NCI-H345 (cell line): ENCODE measurements around the gene CASP2.
"Not testable (repeated sequence)": the region's sequence is repeated elsewhere in the genome, so short reads cannot be mapped to it uniquely, and the experiment has no call there.

Source experiments
- DNase-seq: peaks from one replicate; lab custom pipeline; 2025; lab: John Stamatoyannopoulos, UW

CASP2 gene

DNA sequence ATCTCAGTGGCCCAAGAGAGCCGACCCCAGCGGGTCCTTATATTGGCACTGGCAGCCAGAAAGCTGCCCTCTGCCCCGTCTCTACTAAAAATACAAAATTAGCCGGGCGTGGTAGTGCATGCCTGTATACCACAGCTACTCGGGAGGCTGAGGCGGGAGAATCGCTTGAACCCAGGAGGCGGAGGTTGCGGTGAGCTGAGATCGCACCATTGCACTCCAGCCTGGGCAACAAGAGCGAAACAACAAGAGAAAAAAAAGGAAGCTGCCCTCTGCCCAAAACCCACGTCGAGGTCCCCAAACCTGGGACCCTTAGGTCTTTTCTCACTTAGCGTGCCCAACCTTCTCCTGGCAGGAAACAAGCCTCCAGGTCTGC lies 24.0 kb upstream of the CASP2 start:
- DNase-seq, result not testable (repeated sequence)

DNA sequence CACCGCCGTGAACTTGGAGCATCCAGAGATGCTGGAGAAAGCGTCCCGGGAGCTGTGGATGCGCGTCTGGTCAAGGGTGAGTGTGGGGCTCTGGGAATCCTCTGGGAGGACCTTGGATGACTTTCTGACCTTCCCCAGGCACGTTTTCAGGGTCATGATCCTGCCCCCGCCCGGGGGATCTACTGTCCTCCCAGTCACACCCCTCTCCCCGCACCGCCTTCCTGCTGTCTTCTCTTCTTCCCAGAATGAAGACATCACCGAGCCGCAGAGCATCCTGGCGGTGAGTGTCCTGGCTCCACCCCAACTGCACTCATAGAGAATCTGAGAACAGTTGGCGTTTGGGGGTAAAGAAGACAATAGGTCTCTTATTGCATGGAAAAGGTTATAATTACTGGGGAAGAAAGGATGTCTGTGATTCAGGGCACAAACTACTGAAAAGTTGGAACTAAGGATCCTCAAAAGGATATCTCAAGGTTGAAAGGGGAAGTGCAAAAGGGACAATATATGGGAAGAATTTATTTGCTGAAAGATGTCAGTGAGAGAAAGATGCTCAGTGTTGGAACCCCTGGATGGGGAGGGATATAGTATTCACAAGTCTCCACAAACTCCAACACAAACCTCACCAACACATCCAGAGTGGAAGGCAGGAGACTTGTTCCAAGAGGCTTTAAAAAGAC lies 23.0 kb upstream of the CASP2 start:
- DNase-seq, result no peak

DNA sequence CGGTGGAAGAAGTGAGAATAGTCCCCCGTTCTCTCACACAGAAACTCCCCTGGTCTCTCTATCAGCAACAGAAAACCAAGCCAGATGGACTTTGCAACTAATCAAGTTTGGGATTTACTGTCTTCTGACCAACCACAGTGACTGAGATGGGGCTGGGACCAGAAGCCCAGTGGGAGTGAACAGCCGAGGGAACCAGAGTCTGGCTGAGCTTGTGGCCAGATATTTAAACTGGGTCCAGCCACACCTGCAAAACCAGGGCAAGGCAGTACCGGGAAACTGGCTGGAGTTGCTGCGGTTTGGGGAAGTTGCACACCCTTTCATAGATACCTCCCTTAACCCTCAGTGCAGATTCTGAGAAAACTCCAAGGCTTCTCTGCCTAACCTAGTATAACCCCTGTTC lies 18.9 kb upstream of the CASP2 start:
- no peak for DNase-seq

DNA sequence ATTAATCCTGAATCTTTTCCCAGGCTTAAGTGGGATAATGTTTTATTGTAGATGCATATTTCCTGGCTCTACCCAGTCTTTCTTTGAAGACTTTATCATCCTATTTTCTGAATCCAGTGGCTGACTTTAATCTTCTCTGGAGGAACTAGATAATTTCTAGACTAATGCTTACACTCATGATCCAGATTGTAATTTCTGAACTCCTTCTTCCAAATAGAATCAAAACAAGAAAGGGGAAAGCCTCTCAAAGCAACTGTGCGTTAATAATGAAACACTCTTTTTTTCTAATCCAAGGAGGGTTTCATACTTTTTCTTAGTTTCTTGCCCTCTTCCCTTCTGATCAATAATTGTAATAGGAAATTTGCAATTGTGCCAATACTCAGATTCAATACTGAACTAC lies 16.9 kb upstream of the CASP2 start:
- DNase-seq, result no peak

DNA sequence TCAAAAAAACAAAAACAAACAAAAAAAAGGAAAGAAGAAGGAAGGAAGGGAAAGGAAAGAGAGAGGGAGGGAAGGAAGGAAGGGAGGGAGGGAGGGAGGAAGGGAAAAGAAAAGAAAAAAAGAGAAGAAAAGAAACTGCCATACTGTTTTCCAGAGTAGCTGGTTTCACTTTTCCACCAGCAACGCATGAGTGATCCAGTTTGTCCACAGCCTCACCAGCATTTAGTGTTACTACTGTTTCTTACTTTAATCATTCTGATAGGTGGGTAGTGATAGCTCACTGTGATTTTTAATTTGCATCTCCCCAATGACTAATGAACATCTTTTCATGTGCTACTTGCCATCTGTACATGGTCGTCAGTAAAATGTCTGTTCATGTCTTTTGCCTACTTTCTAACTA lies 15.3 kb upstream of the CASP2 start:
- no peak for DNase-seq

DNA sequence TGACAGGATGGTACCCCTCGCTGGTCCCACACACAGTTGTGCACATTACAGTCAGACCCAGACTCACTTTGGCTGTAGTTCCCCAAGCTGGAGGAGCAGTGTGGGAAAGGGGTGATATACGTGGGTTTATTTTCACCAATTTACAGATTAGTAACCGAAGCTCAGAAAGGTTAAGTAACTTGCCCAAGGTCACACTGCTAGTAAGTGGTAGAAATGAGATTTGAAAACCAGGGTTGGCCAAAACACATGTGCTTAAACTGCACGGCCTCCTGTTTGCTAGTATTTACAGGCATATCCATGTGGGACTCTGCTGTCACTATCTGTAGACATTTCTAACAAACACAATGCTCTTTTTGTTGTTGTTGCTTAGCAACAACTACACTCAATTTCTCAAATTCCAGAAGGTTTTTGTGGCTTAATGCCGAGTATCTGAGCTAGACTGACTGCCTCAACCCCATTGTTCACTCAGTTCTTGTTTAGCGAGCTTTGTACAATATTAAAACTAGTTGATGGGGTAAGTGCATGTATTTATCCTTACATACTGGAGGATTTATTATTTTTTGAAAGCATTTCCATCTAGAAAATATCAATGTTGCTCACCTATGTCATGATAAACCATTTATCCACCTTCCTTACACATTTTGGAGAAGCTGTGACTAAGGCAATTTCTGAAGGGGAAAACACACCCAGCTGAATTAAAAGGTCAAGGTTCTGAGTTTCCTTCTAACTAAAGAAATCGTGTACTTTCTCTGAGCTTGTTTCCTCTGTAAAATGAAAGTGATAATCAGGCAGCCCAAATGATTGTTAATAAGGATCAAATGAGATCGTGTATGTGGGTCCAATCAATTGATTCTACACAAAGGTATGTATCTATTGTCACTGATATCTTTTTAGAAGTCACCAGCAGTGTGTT lies 8.7 kb upstream of the CASP2 start:
- DNase-seq, result no peak

DNA sequence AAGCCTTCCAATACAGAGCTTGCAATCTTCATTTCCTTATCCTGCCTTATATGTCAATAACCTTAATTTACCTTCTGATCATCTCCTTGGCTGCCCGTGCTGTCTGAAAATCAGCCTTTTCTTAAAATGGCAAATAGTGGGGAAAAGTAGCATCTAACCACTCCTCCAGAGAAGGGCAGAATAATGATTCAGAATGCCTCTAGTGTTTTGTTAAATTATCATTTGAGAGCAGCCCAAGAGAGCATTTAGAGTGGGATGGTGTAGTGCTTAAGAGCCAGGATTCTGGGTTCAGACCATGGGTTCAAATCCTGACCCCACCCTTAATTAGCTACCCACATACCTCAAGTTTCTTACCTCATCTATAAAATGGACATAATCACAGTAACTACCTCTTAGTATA lies 8.0 kb upstream of the CASP2 start:
- no peak for DNase-seq

DNA sequence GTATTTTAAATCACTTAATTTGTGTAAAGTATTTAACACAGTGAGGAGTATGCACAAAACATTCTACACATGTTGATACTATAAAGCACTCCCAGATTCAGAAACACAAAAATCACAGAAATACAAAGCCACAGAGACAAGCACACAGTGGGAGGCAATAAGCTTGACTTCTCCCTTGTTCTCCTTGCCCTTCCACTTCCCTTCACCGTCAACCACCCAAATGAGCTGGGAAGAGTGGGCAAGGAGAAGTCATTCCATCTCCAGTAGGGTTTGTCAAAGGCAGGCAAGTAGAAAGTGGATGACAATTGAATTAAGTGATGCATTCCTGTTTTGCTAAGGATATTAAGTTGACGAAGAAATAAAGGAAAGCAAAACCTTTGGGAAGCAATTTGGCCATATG lies 7.6 kb upstream of the CASP2 start:
- DNase-seq, result no peak

DNA sequence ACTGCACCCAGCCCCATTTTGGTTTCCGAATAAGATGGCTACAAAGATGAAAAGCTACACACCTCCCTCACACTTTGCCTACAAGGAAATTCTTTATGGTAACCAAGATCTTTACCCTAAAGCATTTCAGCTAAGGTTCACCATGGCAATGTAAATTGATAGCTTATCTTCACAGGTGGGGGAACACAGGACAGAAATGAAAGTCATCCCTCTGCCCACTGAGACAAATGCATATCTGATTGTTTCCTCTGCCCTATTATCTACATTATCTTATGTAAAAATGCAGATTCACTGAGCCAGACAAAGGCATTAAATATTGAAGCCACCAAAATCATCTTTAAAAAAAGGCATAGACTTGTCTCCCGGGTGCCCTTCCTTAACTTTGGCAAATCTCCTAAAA lies 6.6 kb upstream of the CASP2 start:
- no peak for DNase-seq

DNA sequence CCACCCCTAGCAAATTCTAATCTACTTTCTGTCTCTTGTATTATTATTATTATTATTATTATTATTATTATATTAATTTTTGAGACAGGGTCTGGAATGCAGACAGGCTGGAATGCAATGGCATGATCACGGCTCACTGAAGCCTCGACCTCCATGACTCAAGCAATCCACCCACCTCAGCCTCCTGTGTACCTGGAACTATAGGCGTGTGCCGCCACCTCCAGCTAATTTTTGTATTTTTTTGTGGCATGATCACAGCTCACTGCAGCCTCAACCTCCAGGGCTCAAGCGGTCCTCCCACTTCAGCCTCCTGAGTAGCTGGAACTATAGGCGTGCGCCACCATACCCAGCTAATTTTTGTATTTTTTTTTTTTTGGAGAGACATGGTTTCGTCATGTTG lies 6.0 kb upstream of the CASP2 start:
- DNase-seq, result no peak

DNA sequence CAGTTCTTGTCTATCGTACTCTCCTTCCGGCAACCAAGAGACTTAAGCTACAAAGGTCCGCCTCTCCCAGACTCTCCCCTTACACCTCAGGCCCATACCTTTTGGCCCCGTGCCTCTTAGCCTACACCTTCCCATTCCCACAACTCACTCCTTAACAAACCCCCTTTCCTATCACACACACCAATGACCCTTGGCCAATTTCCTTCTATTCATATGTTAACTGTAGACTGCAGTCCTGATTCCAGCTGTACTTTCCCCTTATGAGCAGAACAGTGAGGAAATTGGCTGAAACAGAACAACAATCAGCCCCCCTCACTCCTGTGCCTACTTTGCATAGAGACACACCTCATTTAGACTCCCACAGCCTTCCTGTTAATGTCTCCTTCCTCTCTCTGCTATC lies 4.8 kb upstream of the CASP2 start:
- DNase-seq, result no peak

DNA sequence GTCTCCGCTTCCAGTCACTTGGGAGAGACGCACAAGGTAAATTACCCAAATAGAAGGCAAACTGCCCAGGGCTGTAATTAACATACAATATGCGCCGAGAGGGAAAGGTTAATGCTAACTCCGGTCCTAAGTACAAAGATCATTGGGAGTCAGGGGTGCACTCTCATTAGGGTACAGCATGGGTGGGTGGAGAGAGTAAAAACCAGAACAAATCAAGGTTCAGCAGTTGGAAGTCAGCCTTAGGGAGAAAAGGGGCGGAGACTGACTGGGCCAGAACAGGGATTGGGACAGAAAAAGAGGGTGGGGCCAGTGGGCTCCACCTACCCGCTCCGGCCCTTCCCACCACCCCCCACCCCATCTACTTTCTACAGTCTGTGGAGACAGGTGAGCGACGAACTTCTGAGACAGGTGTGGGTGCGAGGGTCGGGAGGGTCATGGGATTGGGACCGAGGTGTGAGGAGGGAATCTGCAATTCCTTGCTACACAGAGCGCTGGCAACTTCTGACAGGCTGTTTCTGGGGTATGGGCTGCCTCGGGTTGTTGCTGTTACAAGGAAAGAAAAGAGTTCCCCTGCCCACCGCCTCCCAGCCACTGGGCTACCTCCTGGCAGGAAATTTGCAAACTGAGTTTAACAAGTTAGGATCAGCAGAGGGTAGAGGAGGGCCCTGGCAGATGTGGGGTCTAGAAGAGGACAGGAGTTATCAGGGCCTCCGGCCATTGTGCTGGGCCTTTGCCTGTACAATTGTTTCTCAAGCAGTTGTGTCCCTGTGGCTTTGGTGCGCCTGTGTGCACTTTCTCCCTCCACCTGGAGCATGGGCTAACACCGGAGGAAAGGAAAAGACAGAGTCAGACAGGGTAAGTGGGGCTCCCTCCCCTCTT lies 3.3 kb upstream of the CASP2 start, which contains the start of gene TMEM139:
TSS of gene TMEM139 (plus strand) at position 368 of the 879 bp plus-strand sequence. CDS start 1,000 bp downstream, outside the sequence.
- DNase-seq, result no peak

DNA sequence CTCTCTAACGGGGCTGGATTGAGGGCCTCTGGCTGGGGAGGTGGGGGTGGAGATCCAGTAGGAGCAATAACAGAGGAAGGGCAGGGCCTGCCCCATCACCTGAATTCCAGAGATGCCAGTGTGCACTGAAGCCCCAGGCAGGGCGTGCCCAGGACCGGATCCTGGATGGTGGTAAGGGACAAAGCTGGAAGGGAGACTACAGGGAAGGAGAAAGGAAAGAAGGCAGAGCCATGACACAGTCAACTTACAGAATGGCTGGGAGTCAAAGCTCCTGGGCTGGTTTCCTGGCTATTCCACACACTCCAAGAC lies 2.7 kb upstream of the CASP2 start:
- no peak for DNase-seq

DNA sequence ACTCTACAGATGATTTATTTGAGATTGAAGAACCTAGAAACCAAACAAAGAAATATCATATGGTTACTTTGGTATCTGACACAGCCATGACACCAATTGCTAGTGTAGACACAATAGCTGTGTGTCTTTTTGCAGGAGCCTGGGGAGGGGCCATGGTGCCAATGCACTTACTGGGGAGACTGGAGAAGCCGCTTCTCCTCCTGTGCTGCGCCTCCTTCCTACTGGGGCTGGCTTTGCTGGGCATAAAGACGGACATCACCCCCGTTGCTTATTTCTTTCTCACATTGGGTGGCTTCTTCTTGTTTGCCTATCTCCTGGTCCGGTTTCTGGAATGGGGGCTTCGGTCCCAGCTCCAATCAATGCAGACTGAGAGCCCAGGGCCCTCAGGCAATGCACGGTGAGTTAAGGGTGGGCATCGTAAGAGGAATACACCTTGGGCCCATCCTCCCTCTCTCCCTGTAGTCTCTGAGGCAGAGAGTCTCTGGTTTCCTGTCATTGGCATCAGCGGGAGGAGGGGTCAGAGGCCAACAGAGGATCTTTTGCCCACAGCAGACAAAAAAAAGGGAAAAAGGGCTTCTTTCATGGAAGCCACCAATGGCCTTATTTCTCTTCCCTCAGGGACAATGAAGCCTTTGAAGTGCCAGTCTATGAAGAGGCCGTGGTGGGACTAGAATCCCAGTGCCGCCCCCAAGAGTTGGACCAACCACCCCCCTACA lies 2.2 kb upstream of the CASP2 start:
- DNase-seq, result no peak

DNA sequence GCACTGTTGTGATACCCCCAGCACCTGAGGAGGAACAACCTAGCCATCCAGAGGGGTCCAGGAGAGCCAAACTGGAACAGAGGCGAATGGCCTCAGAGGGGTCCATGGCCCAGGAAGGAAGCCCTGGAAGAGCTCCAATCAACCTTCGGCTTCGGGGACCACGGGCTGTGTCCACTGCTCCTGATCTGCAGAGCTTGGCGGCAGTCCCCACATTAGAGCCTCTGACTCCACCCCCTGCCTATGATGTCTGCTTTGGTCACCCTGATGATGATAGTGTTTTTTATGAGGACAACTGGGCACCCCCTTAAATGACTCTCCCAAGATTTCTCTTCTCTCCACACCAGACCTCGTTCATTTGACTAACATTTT lies 1.6 kb upstream of the CASP2 start:
- DNase-seq, result no peak

DNA sequence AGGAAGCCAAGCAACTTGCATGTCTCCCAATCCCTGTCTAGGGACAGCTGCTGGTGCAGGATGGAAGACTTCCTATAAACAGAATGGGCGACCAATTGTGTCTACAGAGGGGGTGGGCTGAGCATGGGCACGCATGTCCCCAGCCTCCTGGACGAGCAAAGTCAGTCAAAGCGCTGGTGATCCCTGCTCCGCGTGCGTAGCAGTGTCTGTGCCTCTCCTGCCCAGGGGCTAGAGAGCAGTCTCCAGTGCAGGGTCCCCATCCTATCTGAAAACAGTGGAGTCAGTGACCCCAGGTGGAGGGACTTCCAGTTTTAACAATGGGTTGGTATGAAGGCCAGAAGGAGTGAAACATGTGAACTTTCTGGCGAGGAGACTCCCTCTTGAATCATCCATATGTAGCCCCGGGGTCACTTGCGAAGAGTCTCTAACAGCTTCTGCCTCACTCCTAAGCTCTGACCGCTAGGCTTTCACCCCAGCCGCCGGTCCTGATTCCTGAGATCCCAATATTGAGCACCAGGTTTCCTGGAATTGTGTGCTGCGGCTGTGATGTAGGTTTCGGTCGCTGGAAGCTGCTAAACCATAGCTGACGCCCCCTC lies 714 bp upstream of the CASP2 start:
- no peak for DNase-seq

DNA sequence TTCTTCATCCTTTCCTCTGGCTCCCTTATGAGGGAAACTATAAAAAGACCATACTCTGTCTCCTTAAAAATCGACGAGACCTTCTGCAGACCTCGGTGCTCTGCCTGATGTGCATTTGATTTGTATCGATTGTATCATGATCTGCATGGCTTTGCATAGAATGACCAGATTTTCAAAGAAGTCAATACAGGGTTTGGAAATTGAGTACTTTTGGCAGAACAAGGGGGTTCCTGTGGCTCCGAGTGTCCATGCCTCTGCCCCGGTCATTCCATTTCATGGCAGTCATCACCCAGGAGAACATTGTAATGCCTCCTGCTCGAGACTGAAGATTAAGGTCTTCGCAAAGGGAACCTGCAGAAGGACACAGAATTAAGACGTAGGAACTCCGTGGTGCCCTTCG lies 685 bp downstream of the CASP2 start:
- DNase-seq, result no peak

DNA sequence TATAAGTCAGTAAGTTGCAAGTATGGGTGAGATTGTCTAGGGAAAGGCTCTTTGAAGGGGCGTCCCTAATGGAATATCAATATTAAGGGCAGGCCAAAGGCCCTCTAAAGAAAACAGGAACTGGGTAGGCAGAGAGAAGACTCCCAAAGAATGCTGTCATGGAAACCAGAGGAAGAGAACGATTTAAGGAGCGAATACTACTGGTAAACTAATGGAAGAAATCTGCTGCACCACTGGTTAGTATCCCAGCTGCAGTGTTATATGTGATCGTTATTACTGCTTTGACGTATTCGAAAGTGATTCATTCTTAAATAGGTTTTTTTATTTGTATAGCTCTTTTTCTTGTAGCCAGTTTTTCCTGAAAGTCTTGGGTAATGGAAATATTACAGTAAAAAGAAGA lies 1.3 kb downstream of the CASP2 start:
- no peak for DNase-seq

DNA sequence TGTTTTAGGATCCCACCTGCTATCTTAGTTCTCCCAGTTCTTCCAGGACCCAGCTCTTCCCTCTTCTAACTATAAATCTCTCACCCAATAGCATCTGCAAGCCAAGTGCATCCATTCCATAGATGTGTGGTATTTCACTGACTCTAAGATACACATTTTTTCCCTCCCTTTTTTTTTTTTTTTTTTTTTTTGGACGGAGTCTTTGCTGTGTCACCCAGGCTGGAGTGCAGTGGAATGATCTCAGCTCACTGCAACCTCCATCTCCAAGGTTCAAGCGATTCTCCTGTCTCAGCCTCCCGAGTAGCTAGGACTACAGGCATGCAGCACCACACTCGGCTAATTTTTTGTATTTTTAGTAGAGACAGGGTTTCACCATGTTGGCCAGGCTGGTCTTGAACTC lies 1.7 kb downstream of the CASP2 start:
- DNase-seq, result not testable (repeated sequence)

DNA sequence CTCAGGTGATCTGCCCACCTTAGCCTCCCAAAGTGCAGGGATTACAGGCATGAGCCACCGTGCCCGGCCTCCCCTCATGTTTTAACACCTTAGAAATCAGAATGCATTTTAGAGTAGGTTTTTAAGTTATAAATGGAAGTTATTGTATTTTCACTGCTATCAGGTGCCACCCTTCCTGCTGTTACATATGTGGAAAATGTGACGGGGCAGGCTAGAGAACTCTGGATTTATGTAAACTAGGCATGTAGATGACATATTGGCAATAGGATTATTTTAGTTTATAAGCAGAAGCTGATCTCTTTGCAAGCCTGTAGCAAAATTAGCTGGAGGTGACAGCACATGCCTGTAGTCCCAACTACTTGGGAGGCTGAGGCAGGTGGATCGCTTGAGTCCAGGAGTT lies 2.1 kb downstream of the CASP2 start:
- DNase-seq, result no peak

DNA sequence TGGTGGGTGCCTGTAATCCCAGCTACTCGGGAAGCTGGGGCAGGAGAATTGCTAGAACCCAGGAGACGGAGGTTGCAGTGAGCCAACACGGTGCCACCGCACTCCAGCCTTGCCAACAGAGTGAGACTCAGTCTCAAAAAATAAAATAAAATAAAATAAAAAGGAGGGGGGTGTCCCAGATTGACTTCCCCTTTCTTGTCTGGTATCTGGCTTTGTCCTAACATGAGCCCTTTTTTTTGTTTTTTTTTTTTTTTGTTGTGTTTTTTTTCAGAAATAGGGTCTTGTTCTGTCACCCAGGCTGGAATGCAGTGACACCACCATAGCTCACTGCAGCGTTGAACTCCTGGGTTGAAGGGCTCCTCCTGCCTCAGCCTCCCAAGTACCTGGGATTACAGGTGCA lies 4.7 kb downstream of the CASP2 start:
- no peak for DNase-seq

DNA sequence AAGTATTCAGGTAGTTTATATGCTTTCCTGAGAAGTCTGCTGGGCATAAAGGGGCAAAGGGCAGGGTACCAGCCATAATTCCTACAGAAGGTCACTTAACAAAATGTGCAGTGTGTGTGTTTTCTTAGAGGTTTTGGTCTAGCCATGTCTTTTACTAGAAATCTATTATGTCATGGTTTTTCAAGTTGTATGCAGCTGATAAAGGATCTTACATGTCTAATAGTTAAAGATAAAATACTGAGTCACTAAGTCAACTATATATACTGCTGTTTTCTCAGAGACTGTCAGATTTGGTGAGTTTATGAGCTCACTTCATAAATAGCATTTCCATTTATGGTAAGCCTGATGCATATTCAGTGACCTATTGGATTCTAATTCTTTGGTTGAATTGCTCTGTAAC lies 7.7 kb downstream of the CASP2 start:
- no peak for DNase-seq
